Endothelial cell of umbilical vein (primary cell): ENCODE data around the gene TMEM18. TPM values are rescaled to one million over a fixed set of nuclear protein-coding genes. Genes with fewer than 3 reads are reported as not detected.

Experiments
- BruUV-seq: library from RNA; stranded (reverse); fragments of 400-500 nt; replicated peaks from 2 replicates; lab custom pipeline; 2021; lab: Mats Ljungman, UMichigan
- CTCF ChIA-PET: fragments of 300-600, 350-600 bp; sonication (Branson Sonifier 250); formaldehyde crosslinking; loops from one replicate; lab custom pipeline; 2021; ENCODE audit warnings: antibody characterized with exemption, inconsistent platforms; lab: Charles Lee
- POLR2A ChIA-PET: fragments of 300-600, 350-600 bp; sonication (Branson Sonifier 250); formaldehyde crosslinking; loops from one replicate; lab custom pipeline; 2021; ENCODE audit warnings: antibody characterized with exemption, inconsistent platforms; lab: Charles Lee
- DNase-seq: peaks from one replicate; pipeline ENCODE4 v3.0.0-alpha.2; 2011; ENCODE audit warnings: low read depth, low spot score
- FAIRE-seq: peaks from 2 replicates; lab custom pipeline; 2011; peaks lifted over from hg19 to GRCh38; lab: Jason Lieb, UNC
- H2AFZ ChIP-seq: 2 replicates; pipeline ENCODE4 v1.6.0; 2012; ENCODE audit warnings: low read depth, low read length, control low read depth, inconsistent platforms
- H3K27ac ChIP-seq: 2 replicates; pipeline ENCODE4 v1.5.1; 2011; ENCODE audit warnings: low read depth, mild to moderate bottlenecking, control low read depth, low read length, moderate library complexity; ENCODE audit not compliant: insufficient read depth
- H3K27me3 ChIP-seq, 2 experiments: 2 replicates each; pipeline versions ENCODE4 v1.6.0 to v1.6.1; 2011; ENCODE audit warnings: low read length in 2 of 2, mixed read lengths in 1 of 2; ENCODE audit not compliant: control insufficient read depth in 2 of 2, insufficient read depth in 2 of 2
- H3K36me3 ChIP-seq, 2 experiments: 2 replicates in 1 of 2; 3 replicates in 1 of 2; pipeline ENCODE4 v1.5.1; 2011; ENCODE audit warnings: low read length in 2 of 2, mild to moderate bottlenecking in 1 of 2, moderate library complexity in 1 of 2; ENCODE audit not compliant: control insufficient read depth in 2 of 2, insufficient read depth in 2 of 2; ENCODE audit errors: extremely low read depth in 1 of 2
- H3K4me1 ChIP-seq: 3 replicates; pipeline ENCODE4 v1.5.1; 2011; ENCODE audit warnings: mild to moderate bottlenecking, low read length; ENCODE audit not compliant: control insufficient read depth, insufficient read depth; ENCODE audit errors: extremely low read depth
- H3K4me2 ChIP-seq: 2 replicates; pipeline ENCODE4 v1.6.1; 2011; ENCODE audit warnings: low read length, control low read depth, mixed read lengths; ENCODE audit not compliant: insufficient read depth
- H3K4me3 ChIP-seq, 3 experiments: fragments of 200-600 bp in 1 of 3; sonication (generic), shearing (Covaris generic) in 1 of 3; replicated peaks in 1 of 3; 2 replicates each; pipeline ENCODE4 v1.5.1; 2011 to 2016; ENCODE audit warnings: control low read depth in 3 of 3, low read length in 3 of 3, mild to moderate bottlenecking in 2 of 3, inconsistent platforms in 1 of 3, low read depth in 1 of 3, moderate library complexity in 1 of 3; ENCODE audit not compliant: insufficient read depth in 1 of 3
- H3K79me2 ChIP-seq: 2 replicates; pipeline ENCODE4 v1.6.0; 2012; ENCODE audit warnings: low read length, inconsistent platforms; ENCODE audit not compliant: control insufficient read depth, insufficient read depth
- H3K9ac ChIP-seq: replicated peaks from 2 replicates; pipeline ENCODE3; 2011; ENCODE audit warnings: low read length, control low read depth; ENCODE audit not compliant: insufficient read depth; ENCODE audit errors: extremely low read depth
- H3K9me1 ChIP-seq: replicated peaks from 3 replicates; pipeline ENCODE4 v1.6.0; 2011; ENCODE audit warnings: mild to moderate bottlenecking, low read length; ENCODE audit not compliant: control insufficient read depth, insufficient read depth; ENCODE audit errors: extremely low read depth
- H3K9me3 ChIP-seq: replicated peaks from 2 replicates; pipeline ENCODE4 v1.5.1; 2012; ENCODE audit warnings: low read length, inconsistent platforms; ENCODE audit not compliant: control insufficient read depth, insufficient read depth
- H4K20me1 ChIP-seq: replicated peaks from 2 replicates; pipeline ENCODE3; 2011; ENCODE audit warnings: mild to moderate bottlenecking, low read length; ENCODE audit not compliant: control insufficient read depth, insufficient read depth; ENCODE audit errors: extremely low read depth
- EZH2 ChIP-seq: IDR thresholded peaks from 2 replicates; pipeline ENCODE4 v1.6.1; 2012; ENCODE audit warnings: borderline replicate concordance, low read depth, mild to moderate bottlenecking, moderate library complexity, low read length, inconsistent platforms; ENCODE audit not compliant: severe bottlenecking
- FOS ChIP-seq: IDR thresholded peaks from 2 replicates; pipeline ENCODE4 v1.6.1; 2011; ENCODE audit warnings: mild to moderate bottlenecking, low read length, moderate library complexity, borderline replicate concordance; ENCODE audit not compliant: insufficient read depth
- GATA2 ChIP-seq: IDR thresholded peaks from 2 replicates; pipeline ENCODE4 v1.7.0; 2011; ENCODE audit warnings: low read depth, mild to moderate bottlenecking, moderate library complexity, mixed read lengths, low read length; ENCODE audit not compliant: insufficient read length, insufficient read depth
- JUN ChIP-seq: IDR thresholded peaks from 2 replicates; pipeline ENCODE4 v1.6.1; 2011; ENCODE audit warnings: borderline replicate concordance, low read depth; ENCODE audit not compliant: insufficient read length, insufficient read depth
- MYC ChIP-seq: IDR thresholded peaks from one replicate; pipeline ENCODE4 v1.6.1; 2011; ENCODE audit warnings: mild to moderate bottlenecking, low read depth, low read length
- POLR2A ChIP-seq: IDR thresholded peaks from 2 replicates; pipeline ENCODE4 v1.6.1; 2012; ENCODE audit warnings: low read depth, mild to moderate bottlenecking, control low read depth, low read length
- POLR2AphosphoS5 ChIP-seq: IDR thresholded peaks from 2 replicates; pipeline ENCODE4 v1.6.1; 2012; ENCODE audit warnings: low read depth, mild to moderate bottlenecking, control low read depth, low read length, moderate library complexity; ENCODE audit not compliant: insufficient read depth
- dilution Hi-C: fragments of 300-500 bp; cut with MboI; formaldehyde crosslinking; loops from one replicate; pipeline ENCODE4 v1.15.0; 2019; ENCODE audit warnings: low sequenced_read_pairs; ENCODE audit not compliant: extremely low pct_ligation_motif_present
- intact Hi-C: fragments of 100-400 bp; cut with micrococcal nuclease; formaldehyde crosslinking; loops from one replicate; pipeline ENCODE4 v1.10.0; 2022
- polyA plus RNA-seq, 4 experiments: library from polyadenylated mRNA; depleted of rRNA in 3 of 4; stranded (reverse) in 3 of 4; unstranded in 1 of 4; fragments of >200 nt; gene quantifications; 2 replicates each; pipeline versions ENCODE4 v1.2.1 to v1.2.3, GENCODE V29; 2011 to 2012; ENCODE audit warnings: missing spikeins in 1 of 4
- total RNA-seq: library from RNA; stranded (reverse); gene quantifications from 2 replicates; pipeline ENCODE4 v1.2.3, GENCODE V29; 2021
- TF ChIP-seq, protein P1 (sequence below), 2 donors: IDR thresholded peaks; 1 replicate in 1 of 2; 2 replicates in 1 of 2; pipeline ENCODE4 v1.5.1; 2011; ENCODE audit warnings: low read length in 2 of 2, mild to moderate bottlenecking in 2 of 2, moderate library complexity in 2 of 2, control low read depth in 1 of 2, inconsistent platforms in 1 of 2, low read depth in 1 of 2; ENCODE audit not compliant: insufficient read depth in 1 of 2; ENCODE audit errors: extremely low read depth in 1 of 2
- TF ChIP-seq, protein P2 (sequence below): IDR thresholded peaks from 2 replicates; pipeline ENCODE4 v1.6.1; 2011; ENCODE audit not compliant: insufficient read depth, insufficient read length

The TMEM18 gene
- total and polyA plus RNA-seq, 2 donors (not counting 3 experiments of a cell fraction or from before 2014, with no cell fraction given): 19.1 to 23.1 TPM

DNA sequence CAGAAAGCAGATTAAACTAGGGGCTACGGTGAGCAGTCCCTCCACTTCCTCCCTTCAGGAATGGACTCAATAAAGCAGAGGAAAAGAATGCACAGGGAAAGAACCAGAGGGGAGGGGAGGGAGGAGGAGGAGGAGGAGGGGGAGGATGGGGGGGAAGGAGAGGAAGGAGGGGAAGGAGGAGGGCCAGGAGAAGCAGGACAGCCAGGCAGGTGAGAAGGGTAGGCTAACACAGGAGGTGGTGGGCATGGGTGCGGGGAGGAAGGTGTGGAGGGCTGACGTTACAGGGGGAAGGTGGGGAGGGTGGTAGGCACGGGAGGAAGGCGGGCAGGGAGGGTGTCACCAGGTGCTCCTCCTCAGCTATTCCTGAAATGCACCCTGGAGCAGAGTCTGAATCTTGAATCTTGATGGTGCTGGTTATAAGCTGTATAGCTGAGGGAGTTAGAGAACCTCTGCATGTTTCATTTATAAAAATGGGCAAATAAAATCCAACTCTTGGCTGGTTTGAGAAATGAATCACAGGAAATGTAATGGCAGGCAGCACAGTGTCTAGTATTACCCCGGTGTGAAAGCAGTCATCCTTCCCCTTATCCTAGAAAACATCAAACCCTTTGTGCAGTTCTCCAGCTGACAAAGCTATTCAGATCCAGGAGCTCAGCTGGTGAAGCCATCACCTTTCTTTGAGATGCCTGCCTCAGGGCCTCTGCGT lies 3.4 kb downstream of the TMEM18 start:
- peak overlapping the region; percentile 48 for H3K27ac ChIP-seq
- POLR2A ChIA-PET: no interaction called here
- H3K4me3 ChIP-seq: no peak overlapping the region
- no peaks in the 10 kb centered on the region for H3K9me1 ChIP-seq
- H3K36me3 ChIP-seq: peaks cover 2 to 10% of the 10 kb centered on the region in 2 experiments
- no peak overlapping the region for H2AFZ ChIP-seq
- CTCF ChIA-PET: interaction anchor here (1.3 kb wide), 1 partner anchor 1077 kb away, joined by 3 read pairs; no protein-coding TSS in a partner anchor
- BruUV-seq: no TSS peak
- peaks cover 25% of the 10 kb centered on the region for H3K4me1 ChIP-seq
- H3K9ac ChIP-seq: no peak overlapping the region
- peak; percentile 48 for DNase-seq
- FAIRE-seq: peak; percentile 95
- no peaks in the 10 kb centered on the region for H3K27me3 ChIP-seq
- H3K9me3 ChIP-seq: no peaks in the 10 kb centered on the region
- peak overlapping the region; percentile 34 for H3K4me2 ChIP-seq
- intact Hi-C loops (no loop called here), dilution Hi-C loops (no loop called here)
- peaks cover 25% of the 10 kb centered on the region for H3K79me2 ChIP-seq
- TF ChIP-seq FOS (peak; percentile 48), GATA2 (peak; percentile 24), POLR2A (no peak)
- no peaks in the 10 kb centered on the region for H4K20me1 ChIP-seq

DNA sequence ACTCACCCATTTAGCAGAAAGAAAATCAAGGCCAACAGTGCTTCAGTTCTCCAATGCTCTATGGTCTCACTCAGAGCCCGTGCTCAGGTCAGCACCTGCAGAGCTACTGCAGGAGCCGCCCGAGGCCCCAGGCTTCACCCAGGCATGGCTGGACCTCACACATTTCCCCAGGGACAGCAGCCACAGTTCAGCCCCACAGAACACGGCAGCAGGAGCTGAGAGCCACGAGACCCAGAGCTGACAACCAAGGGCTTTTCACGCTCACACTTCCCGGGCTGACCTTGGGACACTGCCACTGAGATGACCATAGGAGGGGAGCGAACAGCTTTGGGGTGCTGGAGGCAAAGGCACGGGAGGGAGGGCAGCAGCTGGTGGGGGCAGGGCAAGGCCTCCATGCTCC lies 4.2 kb downstream of the TMEM18 start:
- Histone ChIP-seq H3K9me1 (no peaks in the 10 kb centered on the region), H2AFZ (no peak overlapping the region), H3K27me3 (no peaks in the 10 kb centered on the region), H3K27ac (no peak overlapping the region), H3K4me1 (peaks cover 22% of the 10 kb centered on the region), H3K9ac (no peak overlapping the region), H3K4me2 (no peak overlapping the region), H3K4me3 (no peak overlapping the region), H3K9me3 (no peaks in the 10 kb centered on the region), H3K36me3 (peaks cover 3 to 12% of the 10 kb centered on the region in 2 experiments), H4K20me1 (no peaks in the 10 kb centered on the region), H3K79me2 (peaks cover 25% of the 10 kb centered on the region)
- DNase-seq: no peak
- POLR2A ChIA-PET: no interaction called here
- TF ChIP-seq GATA2: no peak
- TF ChIP-seq MYC: no peak
- TF ChIP-seq POLR2AphosphoS5: no peak
- no peak for TF ChIP-seq POLR2A
- TF ChIP-seq, protein P1, sequence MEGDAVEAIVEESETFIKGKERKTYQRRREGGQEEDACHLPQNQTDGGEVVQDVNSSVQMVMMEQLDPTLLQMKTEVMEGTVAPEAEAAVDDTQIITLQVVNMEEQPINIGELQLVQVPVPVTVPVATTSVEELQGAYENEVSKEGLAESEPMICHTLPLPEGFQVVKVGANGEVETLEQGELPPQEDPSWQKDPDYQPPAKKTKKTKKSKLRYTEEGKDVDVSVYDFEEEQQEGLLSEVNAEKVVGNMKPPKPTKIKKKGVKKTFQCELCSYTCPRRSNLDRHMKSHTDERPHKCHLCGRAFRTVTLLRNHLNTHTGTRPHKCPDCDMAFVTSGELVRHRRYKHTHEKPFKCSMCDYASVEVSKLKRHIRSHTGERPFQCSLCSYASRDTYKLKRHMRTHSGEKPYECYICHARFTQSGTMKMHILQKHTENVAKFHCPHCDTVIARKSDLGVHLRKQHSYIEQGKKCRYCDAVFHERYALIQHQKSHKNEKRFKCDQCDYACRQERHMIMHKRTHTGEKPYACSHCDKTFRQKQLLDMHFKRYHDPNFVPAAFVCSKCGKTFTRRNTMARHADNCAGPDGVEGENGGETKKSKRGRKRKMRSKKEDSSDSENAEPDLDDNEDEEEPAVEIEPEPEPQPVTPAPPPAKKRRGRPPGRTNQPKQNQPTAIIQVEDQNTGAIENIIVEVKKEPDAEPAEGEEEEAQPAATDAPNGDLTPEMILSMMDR (IDR thresholded peaks at IDR 0.05; ENCODE audit: extremely low read depth in 1 of 2, insufficient read depth in 1 of 2, low read depth in 1 of 2, low read length in 2 of 2): no peak
- TF ChIP-seq, protein P2, sequence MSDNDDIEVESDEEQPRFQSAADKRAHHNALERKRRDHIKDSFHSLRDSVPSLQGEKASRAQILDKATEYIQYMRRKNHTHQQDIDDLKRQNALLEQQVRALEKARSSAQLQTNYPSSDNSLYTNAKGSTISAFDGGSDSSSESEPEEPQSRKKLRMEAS: no peak
- no peak for TF ChIP-seq FOS
- TF ChIP-seq JUN: no peak
- TF ChIP-seq EZH2: no peak
- no TSS peak for BruUV-seq
- intact Hi-C loops: no loop called here
- dilution Hi-C loops: no loop called here
- FAIRE-seq: no peak
- CTCF ChIA-PET: no interaction called here
